ENCODE data around the gene PSMB10.

The PSMB10 gene

DNA sequence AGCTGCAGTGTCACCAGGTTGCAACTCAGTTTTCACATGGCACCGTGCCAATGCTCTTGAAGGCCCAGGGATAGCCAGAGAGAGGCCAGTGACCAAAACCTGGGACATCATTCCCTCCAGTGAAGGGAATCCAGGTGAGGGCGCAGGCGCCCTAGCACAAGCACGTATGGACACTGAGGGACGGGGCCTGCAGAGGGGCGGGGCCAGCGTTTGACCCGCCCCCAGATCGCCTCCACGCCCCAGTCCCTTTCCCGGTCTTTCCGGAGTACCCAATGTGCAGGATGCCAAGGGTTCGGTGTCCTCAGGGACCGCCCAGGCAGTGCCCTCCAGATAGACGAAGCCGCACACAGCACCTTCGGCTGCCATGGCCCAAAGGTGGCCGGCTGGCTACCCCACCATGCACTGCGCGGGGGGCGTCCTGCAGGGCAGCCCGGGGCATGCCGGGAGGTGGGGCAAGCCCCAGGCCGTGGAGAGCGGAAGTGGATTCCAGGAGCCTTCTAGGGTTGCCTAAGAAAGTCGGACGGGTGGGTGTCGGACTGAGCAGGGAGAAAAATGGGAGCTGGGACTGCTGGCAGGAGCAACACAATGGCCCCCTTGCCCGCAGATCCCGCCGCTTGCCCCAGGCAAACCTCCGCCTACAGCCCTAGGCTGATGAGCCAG is 27.1 kb upstream of the PSMB10 start:
- no peak for DNase-seq

- no peak for DNase-seq
Measured at GRCh38 chr16:67963292-67963661, 26.6 kb upstream of the PSMB10 start.

GRCh38 chr16:67962135-67962534 is 25.5 kb upstream of the PSMB10 start:
- no peak for DNase-seq

GRCh38 chr16:67961551-67961957 is 24.9 kb upstream of the PSMB10 start:
- no peak for DNase-seq

DNA sequence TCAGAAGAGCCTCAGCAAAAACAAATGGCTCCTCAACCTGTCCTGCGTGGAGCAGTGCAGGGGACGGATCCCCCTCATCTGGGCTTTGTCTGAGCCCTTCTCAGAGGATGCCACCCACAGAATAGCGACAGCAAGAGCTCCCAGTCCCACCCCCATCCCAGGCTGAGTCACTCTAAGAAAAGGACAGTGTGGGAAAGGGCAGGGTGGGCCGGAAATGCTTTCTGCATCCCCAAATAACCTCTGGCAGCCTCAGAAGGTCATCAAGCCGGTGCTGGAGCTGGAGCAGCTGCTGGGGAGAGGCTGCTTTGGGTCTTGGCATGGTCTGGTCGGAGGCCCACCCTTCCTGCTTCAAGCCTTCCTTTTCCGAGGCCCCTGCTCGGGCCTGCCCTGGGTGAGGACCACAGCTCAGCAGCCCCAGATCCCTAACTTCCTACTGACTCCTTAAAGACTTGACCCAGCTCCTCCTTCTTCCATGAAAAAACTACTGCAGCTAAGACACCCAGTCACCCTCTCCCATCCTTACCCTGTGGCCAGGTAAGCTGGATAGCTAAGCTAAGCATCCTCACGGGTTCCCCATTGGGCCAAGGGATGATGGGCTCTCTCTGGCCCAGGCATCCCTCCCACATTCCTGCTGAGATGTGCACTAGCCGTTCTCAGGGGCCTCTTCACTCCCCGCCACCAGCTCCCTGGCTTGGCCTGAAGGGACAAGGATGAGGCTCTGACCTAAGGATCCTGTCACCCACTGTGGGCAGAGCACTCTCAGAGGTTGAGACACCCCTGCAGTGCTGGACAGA is 23.1 kb upstream of the PSMB10 start:
- no peak for DNase-seq

- no peak for DNase-seq
Measured at GRCh38 chr16:67957622-67958021, 21.0 kb upstream of the PSMB10 start.

- DNase-seq, result no peak
Measured at GRCh38 chr16:67954421-67955196, 18.0 kb upstream of the PSMB10 start.

- DNase-seq, result no peak
Measured at GRCh38 chr16:67953641-67954375, 17.2 kb upstream of the PSMB10 start.

GRCh38 chr16:67951485-67951884 is 14.8 kb upstream of the PSMB10 start:
- no peak for DNase-seq

GRCh38 chr16:67950335-67950843 is 13.7 kb upstream of the PSMB10 start:
- no peak for DNase-seq

DNA sequence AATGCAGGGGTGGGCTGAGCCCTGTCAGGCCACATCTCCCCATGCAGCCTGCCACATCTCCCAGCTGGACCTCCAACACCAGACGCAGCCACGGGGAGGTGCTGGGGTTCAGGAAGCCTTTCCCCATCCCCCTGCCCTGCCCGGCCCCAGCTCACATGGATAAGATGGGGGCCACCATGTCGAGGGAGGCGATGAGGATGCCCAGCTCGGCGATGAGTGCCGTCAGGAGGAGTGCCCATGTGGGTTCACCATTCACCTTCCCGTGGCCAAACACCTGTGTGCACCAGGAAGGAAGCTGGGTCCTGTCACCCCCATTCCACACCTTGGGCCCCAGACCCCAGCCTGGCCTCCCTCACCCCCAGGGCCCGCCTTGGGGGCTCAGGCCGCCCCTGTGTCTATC is 13.0 kb upstream of the PSMB10 start:
- no peak for DNase-seq

DNA sequence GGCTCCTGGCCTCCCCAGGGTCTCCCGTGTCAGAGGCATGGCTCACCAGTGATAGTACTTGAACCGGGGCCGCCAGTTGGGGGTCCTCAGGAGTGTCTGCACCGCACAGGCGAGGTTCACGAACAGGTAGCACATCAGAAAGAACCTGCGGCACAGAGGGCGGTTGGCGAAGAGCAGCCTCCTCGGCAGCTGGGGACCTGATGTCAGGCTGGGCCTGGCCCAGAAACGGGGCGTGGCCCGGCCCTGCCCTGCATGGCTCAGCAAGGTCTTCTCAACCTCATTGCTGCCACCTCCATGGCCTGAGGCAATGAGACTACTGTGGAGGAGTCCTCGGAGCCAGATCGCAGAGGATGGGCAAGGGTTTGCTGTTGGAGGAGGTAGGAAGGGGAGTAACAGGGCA is 11.4 kb upstream of the PSMB10 start:
- no peak for DNase-seq

DNA sequence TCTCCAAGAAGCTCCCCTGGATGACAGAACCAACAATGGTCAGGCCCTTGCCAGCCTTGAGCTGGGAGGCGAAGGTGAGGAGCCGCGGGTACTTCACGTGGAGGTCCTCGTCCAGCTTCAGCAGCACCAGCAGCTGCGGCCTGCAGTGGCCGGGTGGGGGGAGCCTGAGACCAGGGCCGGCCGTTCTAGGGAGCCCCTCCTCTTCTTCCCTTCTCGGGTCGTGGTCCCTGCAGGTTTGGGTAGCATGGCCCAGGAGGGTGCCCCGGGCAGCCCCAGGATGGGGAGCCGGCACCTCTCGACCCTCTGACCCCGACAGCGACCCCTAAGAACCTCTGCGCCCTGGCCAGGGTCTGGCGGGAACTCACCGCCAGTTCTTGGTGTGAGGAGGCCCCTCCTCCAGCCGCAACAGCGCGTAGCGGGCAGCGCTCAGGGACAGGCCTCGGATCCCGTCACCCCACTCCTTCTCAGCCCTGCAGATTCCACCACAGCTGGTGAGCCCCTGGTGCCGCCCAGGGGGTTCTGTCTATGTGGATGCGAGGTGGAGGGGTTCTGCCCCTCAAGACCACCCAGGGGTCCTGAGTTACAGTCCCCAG is 10.4 kb upstream of the PSMB10 start:
- DNase-seq, result no peak

- no peak for DNase-seq
Measured at GRCh38 chr16:67946128-67946569, 9.5 kb upstream of the PSMB10 start.

GRCh38 chr16:67945392-67945933 is 8.8 kb upstream of the PSMB10 start:
- DNase-seq, result no peak

DNA sequence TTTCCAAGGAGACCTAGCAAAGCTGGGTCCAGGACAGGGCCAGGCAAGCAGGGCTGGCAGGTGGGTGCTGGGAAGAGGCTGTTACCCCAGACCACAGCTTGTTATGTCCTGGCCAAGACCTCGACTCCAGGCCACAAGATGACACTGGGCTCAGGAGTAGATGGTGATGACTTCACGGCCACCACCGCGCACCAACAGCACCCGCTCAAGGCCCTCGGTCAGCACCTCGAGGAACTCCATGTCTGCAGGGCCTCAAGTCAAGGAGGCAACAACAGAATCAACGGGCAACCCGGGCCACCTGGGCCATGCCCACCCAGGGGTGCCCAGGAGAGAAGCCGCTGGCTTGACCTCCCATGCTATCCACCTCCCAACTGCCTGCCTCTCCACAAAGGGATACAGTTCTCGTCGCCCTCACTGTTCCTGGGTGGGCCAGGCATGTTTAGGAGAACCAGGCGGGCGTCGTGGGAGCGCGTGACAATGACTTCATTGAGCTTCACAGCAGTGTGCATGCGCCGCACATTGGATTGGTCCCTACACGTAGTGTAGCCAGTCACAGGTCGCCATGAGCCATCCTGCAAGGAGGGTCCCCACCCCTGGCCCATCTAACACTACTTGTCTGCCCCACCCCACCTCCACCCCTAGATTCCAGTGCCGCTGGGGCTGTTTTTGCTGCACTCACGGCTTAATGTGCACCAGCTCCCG is 8.2 kb upstream of the PSMB10 start:
- no peak for DNase-seq

DNA sequence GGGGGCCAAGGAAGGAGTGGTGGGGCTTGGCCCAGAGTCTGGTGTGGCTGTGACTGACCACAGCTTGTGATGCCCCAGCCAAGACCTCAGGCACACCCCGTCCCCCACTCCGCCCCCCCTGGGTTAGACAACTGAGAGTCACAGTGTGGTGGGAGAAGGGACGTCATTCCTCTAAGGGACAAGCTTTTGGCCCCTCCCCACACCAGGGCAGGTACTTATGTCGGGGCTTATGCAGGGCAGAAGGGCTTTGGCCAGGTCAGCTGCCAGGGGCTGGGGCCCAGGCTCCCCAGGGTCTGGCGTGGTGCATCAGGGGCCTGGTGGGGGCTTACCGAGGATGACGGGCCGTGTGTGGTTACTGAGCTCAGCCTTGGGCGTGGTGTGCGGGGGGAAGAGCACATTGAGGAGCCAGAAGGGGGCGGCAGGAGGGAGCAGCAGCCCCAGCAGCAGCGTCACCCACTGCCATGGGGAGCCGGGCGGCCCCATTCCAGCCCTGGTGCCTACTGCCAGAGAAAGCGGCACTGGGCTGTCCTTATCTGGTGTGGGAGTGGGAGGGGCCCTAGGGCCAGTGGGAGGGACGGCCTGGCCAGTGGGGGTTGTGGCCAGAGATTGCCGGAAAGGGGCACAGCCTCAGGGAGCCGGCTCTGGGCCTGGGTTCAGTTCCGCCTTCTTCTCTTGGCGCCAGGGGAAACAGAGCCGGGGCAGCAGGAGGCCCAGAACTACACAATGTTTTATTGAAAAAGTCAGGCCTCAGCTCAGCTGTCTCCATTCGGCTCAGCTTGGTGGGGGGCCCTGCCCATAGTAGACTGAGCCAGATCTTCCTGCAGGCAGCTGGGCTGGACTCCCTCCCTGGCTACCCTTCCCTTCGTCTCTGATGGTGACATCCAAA is 7.2 kb upstream of the PSMB10 start, which contains the start of gene LCAT:
Gene LCAT, minus strand, starts transcription at position 502 of the 886 bp plus-strand sequence. Its CDS starts 19 bp downstream, at position 483.
- no peak for DNase-seq

GRCh38 chr16:67943256-67943618 is 6.6 kb upstream of the PSMB10 start:
- DNase-seq, result no peak

DNA sequence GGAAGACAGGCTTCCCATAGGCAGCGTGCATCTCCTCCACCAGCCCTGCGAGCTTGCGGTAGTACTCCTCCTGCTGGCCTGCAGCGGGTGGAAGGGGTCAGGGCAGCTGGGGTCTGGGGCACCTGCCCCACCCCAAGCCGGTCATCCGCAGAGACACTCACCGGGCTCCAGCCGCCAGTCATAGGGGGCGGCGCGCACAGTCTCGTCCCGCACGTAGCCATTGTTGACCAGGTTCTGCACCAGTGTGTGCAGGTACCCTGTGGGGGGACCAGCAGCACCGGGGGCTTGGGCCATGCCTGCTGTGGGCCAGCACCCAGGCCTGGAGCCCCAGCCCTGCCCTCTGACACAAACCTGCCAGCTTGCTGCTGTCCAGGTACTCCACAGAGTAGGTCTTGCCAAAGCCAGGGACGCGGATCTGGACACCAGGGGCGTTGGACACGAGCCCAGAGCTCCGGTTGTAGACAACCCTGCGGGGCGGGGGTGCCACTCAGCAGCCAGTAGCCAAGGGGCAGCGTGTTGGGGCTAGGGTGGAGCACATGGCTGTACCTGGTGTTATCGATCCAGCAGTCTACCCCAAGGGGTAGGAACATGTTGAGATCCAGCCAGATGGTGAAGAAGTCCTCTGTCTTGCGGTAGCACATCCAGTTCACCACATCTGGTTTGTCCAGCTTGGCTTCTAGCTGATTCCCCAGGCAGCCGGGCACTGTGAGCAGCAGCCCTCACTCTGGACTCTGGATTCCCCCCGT is 6.0 kb upstream of the PSMB10 start:
- no peak for DNase-seq

- peak; percentile 34 to 37 for DNase-seq
Measured at GRCh38 chr16:67942200-67942509, 5.5 kb upstream of the PSMB10 start.

Measured in CD4-positive, alpha-beta T cell treated with Interleukin-4 for 1 hour (primary cell).